Measurements from ENCODE around the gene IGF1. TPM values are rescaled to one million over a fixed set of nuclear protein-coding genes. Genes with fewer than 3 reads are reported as not detected.
A peak's percentile ranks its signal among the peaks of the same experiment; 100 is the strongest.

Gene IGF1
- 100 to 1,000 TPM in 1 of 4 donors, 10 to 100 TPM in 2, 1 to 10 TPM in 1; 3.6 to 161 (median 33.9) TPM for total RNA-seq

- no peaks in the 10 kb centered on the region for H3K36me3 ChIP-seq
- TF ChIP-seq CTCF (IDR thresholded peaks at IDR 0.05) (peak in 3 of 4 experiments; percentile 8 to 23 (median 11)), POLR2A (IDR thresholded peaks at IDR 0.05) (no peak)
- H3K27ac ChIP-seq = peak within 1 kb of the TSS; percentile 67 to 80
- intact Hi-C loops (cut with DNase I; ENCODE audit: low total_unique reads) = no loop called here
- no peak for DNase-seq
- H3K9me3 ChIP-seq = no peaks in the 10 kb centered on the region
- no peaks in the 10 kb centered on the region for H3K4me1 ChIP-seq
- no peaks in the 10 kb centered on the region for H3K27me3 ChIP-seq
- H3K4me3 ChIP-seq = peak within 1 kb of the TSS; percentile 23 to 24
These were observed at the start of gene IGF1 for GRCh38 chr12:102480406-102480805. TSS of gene IGF1 (minus strand) at chr12:102480563. CDS start at chr12:102480381, 182 bp downstream.

- no peak overlapping the region for H3K27ac ChIP-seq
- H3K4me1 ChIP-seq = no peaks in the 10 kb centered on the region
- no peaks in the 10 kb centered on the region for H3K27me3 ChIP-seq
- intact Hi-C loops (cut with DNase I; ENCODE audit: low total_unique reads) = no loop called here
- TF ChIP-seq POLR2A (IDR thresholded peaks at IDR 0.05) = no peak
- TF ChIP-seq CTCF (IDR thresholded peaks at IDR 0.05) = no peak
- no peaks in the 10 kb centered on the region for H3K9me3 ChIP-seq
- no peak for DNase-seq
- no peak overlapping the region for H3K4me3 ChIP-seq
- H3K36me3 ChIP-seq = no peaks in the 10 kb centered on the region
These were observed 47.7 kb upstream of the IGF1 start for GRCh38 chr12:102528111-102528510.

GRCh38 chr12:102527171-102527720, 46.9 kb upstream of the IGF1 start:
- Histone ChIP-seq H3K27ac (peak overlapping the region in 1 of 2 donors; percentile 49), H3K4me3 (no peak overlapping the region), H3K4me1 (no peaks in the 10 kb centered on the region), H3K36me3 (no peaks in the 10 kb centered on the region), H3K9me3 (no peaks in the 10 kb centered on the region), H3K27me3 (no peaks in the 10 kb centered on the region)
- no peak for DNase-seq
- intact Hi-C loops (cut with DNase I; ENCODE audit: low total_unique reads) = no loop called here
- no peak for TF ChIP-seq CTCF (IDR thresholded peaks at IDR 0.05)
- no peak for TF ChIP-seq POLR2A (IDR thresholded peaks at IDR 0.05)

- TF ChIP-seq CTCF (IDR thresholded peaks at IDR 0.05) (no peak), POLR2A (IDR thresholded peaks at IDR 0.05) (no peak)
- peak overlapping the region in 1 of 2 donors; percentile 49 for H3K27ac ChIP-seq
- no peak overlapping the region for H3K4me3 ChIP-seq
- no peaks in the 10 kb centered on the region for H3K9me3 ChIP-seq
- intact Hi-C loops (cut with DNase I; ENCODE audit: low total_unique reads) = no loop called here
- no peaks in the 10 kb centered on the region for H3K4me1 ChIP-seq
- no peaks in the 10 kb centered on the region for H3K36me3 ChIP-seq
- peak in 1 of 2 donors; percentile 25 for DNase-seq
- H3K27me3 ChIP-seq = no peaks in the 10 kb centered on the region
These were observed 46.3 kb upstream of the IGF1 start for GRCh38 chr12:102526656-102527055.

- Histone ChIP-seq H3K36me3 (no peaks in the 10 kb centered on the region), H3K27ac (no peak overlapping the region), H3K4me3 (no peak overlapping the region), H3K27me3 (no peaks in the 10 kb centered on the region), H3K4me1 (no peaks in the 10 kb centered on the region), H3K9me3 (no peaks in the 10 kb centered on the region)
- intact Hi-C loops (cut with DNase I; ENCODE audit: low total_unique reads) = no loop called here
- TF ChIP-seq POLR2A (IDR thresholded peaks at IDR 0.05) (no peak), CTCF (IDR thresholded peaks at IDR 0.05) (no peak)
- DNase-seq = no peak
These were observed 42.4 kb upstream of the IGF1 start for GRCh38 chr12:102522768-102523167.
